Psoas muscle (tissue), 8 donors: ENCODE results near the gene SC5D. TPM values are rescaled to one million over a fixed set of nuclear protein-coding genes. Genes with fewer than 3 reads are reported as not detected.

Source experiments
- ATAC-seq, 4 donors: fragments of 200-7000 bp; cut with Tn5 transposase; one replicate each; pipeline ENCODE4 v1.9.1; 2020; ENCODE audit warnings: moderate library complexity in 3 of 4, mild to moderate bottlenecking in 2 of 4
- DNase-seq, 2 donors: peaks; one replicate each; pipeline ENCODE4 v3.0.0-alpha.2; 2020
- H3K27ac ChIP-seq: fragments of 200-600 bp; one replicate; pipeline ENCODE4 v1.8.0; 2022
- H3K27me3 ChIP-seq, 3 donors: fragments of 200-600 bp in 1 of 3; one replicate each; pipeline versions ENCODE4 v1.6.1 to v1.8.0; 2013 to 2022; ENCODE audit warnings: low read length in 2 of 3, mild to moderate bottlenecking in 2 of 3, moderate library complexity in 1 of 3; ENCODE audit not compliant: insufficient read depth in 3 of 3
- H3K36me3 ChIP-seq, 2 donors: fragments of 200-600 bp in 1 of 2; one replicate each; pipeline versions ENCODE4 v1.6.1 to v1.8.0; 2013 to 2022; ENCODE audit warnings: low read depth in 1 of 2, mild to moderate bottlenecking in 1 of 2, moderate library complexity in 1 of 2; ENCODE audit not compliant: insufficient read depth in 1 of 2
- H3K4me1 ChIP-seq: fragments of 200-600 bp; one replicate; pipeline ENCODE4 v1.8.0; 2022
- H3K4me3 ChIP-seq: fragments of 200-600 bp; one replicate; pipeline ENCODE4 v1.8.0; 2022; ENCODE audit warnings: mild to moderate bottlenecking
- H3K9me3 ChIP-seq: fragments of 200-600 bp; one replicate; pipeline ENCODE4 v1.8.0; 2022
- CTCF ChIP-seq: fragments of 200-600 bp; IDR thresholded peaks from one replicate; pipeline ENCODE4 v1.8.0; 2022; ENCODE audit warnings: antibody characterized with exemption
- WGBS, 3 donors: extraction: QIAGEN DNeasy Blood & Tissue Kit; methylation state at CpG; one replicate each; pipeline versions ENCODE4 v1.1.6 to v1.1.7; 2013; 5-methylcytosine and 5-hydroxymethylcytosine counted together
- intact Hi-C, 2 donors: fragments of 100-400 bp; cut with DNase I; formaldehyde crosslinking; loops; one replicate each; pipeline versions ENCODE4 v1.11.0 to v1.14.2; 2022
- long read RNA-seq, 2 donors: library from polyadenylated mRNA; unstranded; transcript quantifications; one replicate each; pipeline ENCODE4 v2.0.0, GENCODE V29; 2021
- polyA plus RNA-seq, 3 donors: library from polyadenylated mRNA; stranded (reverse); fragments of 200-250 nt; gene quantifications; one replicate each; pipeline ENCODE4 v1.2.3, GENCODE V29; 2013
- total RNA-seq, 4 donors: library from RNA; stranded (reverse); fragmentation: NEBNext Ultra II Directional in 2 of 4; extraction: Animal tissue kit (Norgen Biotek cat#: 25700) in 2 of 4; gene quantifications; one replicate each; pipeline versions ENCODE4 v1.2.1 to v1.2.4, GENCODE V29; 2021 to 2023
- donor health status: healthy with polysubstance abuse.
- donor health status: DM: no; HTN: no; CAD: no; lungs with moderate emphysema.
- donor health status: Bipolar disorder and iron deficiency.
- donor health status: healthy.
- donor health status: DM: yes; HTN: yes; CAD: no.
- donor health status: DM: no; HTN: no; CAD: no.
- donor health status: DM: no; HTN: no; CAD: no.
- donor health status: DM: yes; HTN: yes; CAD: no.

Gene SC5D
- 10 to 100 TPM in 1 of 4 donors, 1 to 10 TPM in 3; 7.1 to 12.5 (median 7.5) TPM for total RNA-seq
- 10 to 100 TPM in 1 of 3 donors, 1 to 10 TPM in 2; 4.7 to 12.4 (median 5.0) TPM for polyA plus RNA-seq
- long read RNA-seq, donor 1, partial matches to known transcripts, result 0 of 4 reads
- long read RNA-seq, donor 1, other reads (novel, unspliced or antisense), result 0 of 4 reads
- long read RNA-seq, donor 2, transcript SC5D-201 (5 exons, 2,456 nt), result major isoform, 9 of 10 reads
- long read RNA-seq, donor 2, partial matches to known transcripts, result 0 of 10 reads
- long read RNA-seq, donor 2, other reads (novel, unspliced or antisense), result 1 of 10 reads

DNA sequence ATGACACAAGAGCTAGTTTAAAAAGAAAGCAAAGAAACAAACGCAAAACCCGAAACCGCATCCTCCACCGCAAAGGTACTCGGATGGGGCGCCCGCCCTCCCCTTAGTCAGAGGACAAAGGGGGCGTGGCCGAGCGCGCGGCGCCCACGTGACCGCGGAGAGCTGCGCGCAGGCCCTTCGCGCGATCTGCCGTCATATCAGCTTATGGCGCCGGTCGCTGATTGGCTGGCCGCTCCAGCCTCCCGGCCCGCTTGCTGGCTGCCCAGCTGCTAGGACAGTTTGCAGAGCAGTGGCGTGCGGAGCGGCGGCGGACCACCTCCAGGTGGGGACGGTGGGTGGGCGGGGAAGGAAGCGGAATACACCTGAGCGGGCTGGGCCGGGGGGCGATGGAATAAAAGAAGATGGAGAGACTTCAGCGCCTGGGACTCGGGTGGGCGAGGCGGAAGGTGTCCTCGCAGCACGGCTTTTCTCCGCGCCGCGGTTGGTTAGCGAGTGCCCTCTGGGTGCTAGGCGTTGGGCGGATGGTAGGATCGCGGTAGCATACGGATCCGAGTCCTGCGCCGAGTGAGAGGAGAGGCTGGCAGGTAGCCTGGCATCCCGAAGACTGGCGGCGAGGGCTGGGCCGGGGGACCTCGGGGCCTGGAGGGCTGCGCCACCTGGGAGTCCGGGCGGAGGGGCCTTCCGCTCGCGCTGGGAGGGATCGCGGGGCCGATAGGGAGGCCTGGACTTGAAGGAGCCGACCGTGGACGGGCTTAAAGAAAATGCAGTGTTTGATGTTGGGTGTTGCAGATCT lies at the start of gene SC5D:
Gene SC5D (plus strand): TSS at position 277 of the 793 bp plus-strand sequence. CDS start 10,605 bp downstream, outside the sequence.
- Histone ChIP-seq H3K27ac (peak within 1 kb of the TSS; percentile 67), H3K4me1 (peaks cover 9% of the 10 kb centered on the region), H3K36me3 (no peaks in the 10 kb centered on the region), H3K4me3 (peak within 1 kb of the TSS; percentile 70), H3K9me3 (no peaks in the 10 kb centered on the region), H3K27me3 (no peaks in the 10 kb centered on the region)
- intact Hi-C loops, result no loop called here
- ATAC-seq (peak; percentile 99 to 100 (median 100)), DNase-seq (peak; percentile 93 to 97)
- WGBS, 3 donors, result 0 to 1% (median 0%) methylated on average over 74 to 75 of the region's 75 CpGs
- no peak for TF ChIP-seq CTCF

DNA sequence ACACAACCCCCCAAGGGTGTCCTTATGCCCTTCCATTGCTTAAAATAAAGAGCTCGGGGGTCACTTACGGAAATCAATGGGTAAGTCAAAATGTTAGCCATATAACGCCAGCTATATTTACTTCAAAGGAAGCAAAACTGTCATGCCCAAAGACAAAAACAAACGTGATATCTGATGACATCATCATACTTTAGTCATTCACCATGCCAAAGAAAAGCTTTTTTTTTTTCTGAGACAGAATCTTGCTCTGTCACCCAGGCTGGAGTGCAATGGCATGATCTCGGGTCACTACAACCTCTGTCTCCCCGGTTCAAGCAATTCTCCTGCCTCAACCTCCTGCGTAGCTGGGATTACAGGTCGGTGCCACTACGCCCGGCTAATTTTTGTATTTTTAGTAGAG lies 47.7 kb upstream of the SC5D start:
- no peak overlapping the region for H3K27ac ChIP-seq
- no peaks in the 10 kb centered on the region for H3K36me3 ChIP-seq
- DNase-seq, result no peak
- TF ChIP-seq CTCF, result no peak
- 80 to 85% (median 83%) methylated on average over 6 to 10 of the region's 10 CpGs for WGBS, 3 donors
- no peaks in the 10 kb centered on the region for H3K27me3 ChIP-seq
- intact Hi-C loops, result loop anchor here in 1 of 2 donors (5.0 kb wide), 1 partner anchor 347 kb away; no protein-coding TSS in a partner anchor
- no peak for ATAC-seq
- no peaks in the 10 kb centered on the region for H3K9me3 ChIP-seq
- no peaks in the 10 kb centered on the region for H3K4me1 ChIP-seq
- no peak overlapping the region for H3K4me3 ChIP-seq

DNA sequence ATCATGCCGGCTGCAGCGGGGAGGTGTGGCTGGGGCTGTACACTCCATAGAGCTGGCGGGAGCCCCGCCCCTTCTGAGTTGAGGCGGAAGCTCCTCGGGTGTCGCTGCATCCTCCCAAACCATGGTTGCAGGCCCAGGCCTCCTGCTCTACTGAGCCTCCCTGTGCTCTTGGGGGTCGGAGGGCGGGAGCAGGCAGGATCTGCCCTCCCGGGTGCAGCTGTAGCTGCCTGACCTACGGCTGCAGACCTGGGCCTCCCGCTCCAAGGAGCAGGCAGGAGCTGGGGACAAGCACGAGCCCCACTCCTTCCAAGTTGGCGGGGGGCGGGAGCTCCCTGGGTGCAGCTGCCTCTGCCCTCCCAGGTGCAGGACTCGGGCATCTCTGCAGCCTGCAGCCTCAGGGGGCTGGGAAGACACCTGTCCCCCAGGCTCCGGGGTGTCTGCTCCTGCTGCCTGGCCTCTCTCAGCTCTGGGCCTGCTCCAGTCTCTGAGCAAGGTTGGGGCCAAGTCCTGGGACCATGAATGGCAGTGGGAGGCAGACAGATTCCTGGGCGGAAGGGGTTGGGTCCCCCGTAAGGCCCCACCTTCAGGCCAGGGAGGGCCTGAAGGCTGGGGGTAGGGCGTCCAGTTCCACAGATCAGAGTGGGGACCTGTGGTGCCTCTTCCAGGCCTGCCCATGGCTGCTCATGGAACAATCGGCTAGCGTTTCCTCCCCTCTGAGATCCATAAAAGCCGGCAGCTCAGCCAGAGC lies 46.4 kb upstream of the SC5D start:
- H3K27me3 ChIP-seq, result no peaks in the 10 kb centered on the region
- ATAC-seq (no peak), DNase-seq (no peak)
- no peak overlapping the region for H3K4me3 ChIP-seq
- no peak for TF ChIP-seq CTCF
- intact Hi-C loops, result loop anchor here in 1 of 2 donors (5.0 kb wide), 1 partner anchor 346 kb away; no protein-coding TSS in a partner anchor
- H3K4me1 ChIP-seq, result no peaks in the 10 kb centered on the region
- H3K27ac ChIP-seq, result no peak overlapping the region
- H3K9me3 ChIP-seq, result no peaks in the 10 kb centered on the region
- 80 to 89% (median 85%) methylated on average over 22 to 23 of the region's 23 CpGs for WGBS, 3 donors
- no peaks in the 10 kb centered on the region for H3K36me3 ChIP-seq

DNA sequence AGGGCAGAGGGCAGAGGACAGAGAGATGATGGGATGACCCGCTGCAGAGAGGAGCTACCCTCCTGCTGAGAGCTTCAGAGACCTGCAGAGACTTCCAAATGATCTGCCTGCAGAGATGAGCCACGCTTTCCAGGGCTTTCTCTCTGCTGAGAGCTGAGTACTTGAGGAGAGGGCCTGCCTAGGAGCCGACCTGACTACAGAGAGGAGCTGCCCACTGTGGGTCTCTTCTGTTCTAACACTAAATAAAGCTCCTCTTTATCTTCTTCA lies 45.9 kb upstream of the SC5D start:
- no peak for DNase-seq
- Histone ChIP-seq H3K27me3 (no peaks in the 10 kb centered on the region), H3K4me3 (no peak overlapping the region), H3K9me3 (no peaks in the 10 kb centered on the region), H3K36me3 (no peaks in the 10 kb centered on the region), H3K4me1 (no peaks in the 10 kb centered on the region), H3K27ac (no peak overlapping the region)
- WGBS, 3 donors, result 62 to 77% (median 72%) methylated on average over 3 of the region's 3 CpGs
- no peak for TF ChIP-seq CTCF
- intact Hi-C loops, result loop anchor here in 1 of 2 donors (5.0 kb wide), 1 partner anchor 346 kb away; no protein-coding TSS in a partner anchor
- ATAC-seq, result no peak
